ENCODE results near the gene RAVER1. TPM values are rescaled to one million over a fixed set of nuclear protein-coding genes. Genes with fewer than 3 reads are reported as not detected.

Gene RAVER1
- total and polyA plus RNA-seq, 10 of the 15 experiments (the other 5 are each of a cell fraction or from before 2014, with no cell fraction given), result 0.03 to 87.0 (median 12.1) TPM

- no peak for TF ChIP-seq HDAC6 (IDR thresholded peaks at IDR 0.05; ENCODE audit: unreplicated experiment)
- TF ChIP-seq BRCA1 (IDR thresholded peaks at IDR 0.05; ENCODE audit: low read depth, low read length), result no peak
- no peak for TF ChIP-seq KAT2A (conservative IDR thresholded peaks at IDR 0.05; ENCODE audit: control insufficient read depth, low read depth, low read length)
- peak; percentile 39; the same call in 1 of the 2 replicates for TF ChIP-seq NKRF (conservative IDR thresholded peaks at IDR 0.05)
- TF ChIP-seq MYB (IDR thresholded peaks at IDR 0.05; ENCODE audit: borderline replicate concordance, low read depth, low read length), result no peak
- TF ChIP-seq GATAD2B (conservative IDR thresholded peaks at IDR 0.05; ENCODE audit: low read depth), result no peak; the same call in 1 of the 2 replicates
- no peak for TF ChIP-seq RAD51 (IDR thresholded peaks at IDR 0.05)
- TF ChIP-seq EZH2 (IDR thresholded peaks at IDR 0.05; ENCODE audit: borderline replicate concordance, control insufficient read depth, low read depth, low read length), result no peak
- TF ChIP-seq SMC3 (IDR thresholded peaks at IDR 0.05; ENCODE audit: borderline replicate concordance, low read length), result no peak
- TF ChIP-seq SMAD5 (IDR thresholded peaks at IDR 0.05; ENCODE audit: low read depth), result no peak
- TF ChIP-seq FOS (IDR thresholded peaks at IDR 0.05; ENCODE audit: borderline replicate concordance, extremely low read depth, insufficient read length), result no peak
- no peak for TF ChIP-seq SIN3A (IDR thresholded peaks at IDR 0.05; ENCODE audit: low read depth, low read length)
- no peak for TF ChIP-seq E4F1 (IDR thresholded peaks at IDR 0.05; ENCODE audit: borderline replicate concordance, partially characterized antibody)
- TF ChIP-seq MEF2A (IDR thresholded peaks at IDR 0.05; ENCODE audit: insufficient read depth, low read depth, low read length), result no peak
- TF ChIP-seq RAD21 (IDR thresholded peaks at IDR 0.05; ENCODE audit: insufficient read depth, low read depth, low read length), result no peak
- TF ChIP-seq MXI1 (IDR thresholded peaks at IDR 0.05; ENCODE audit: low read depth, low read length), result peak; percentile 42; the same call in 1 of the 2 replicates
- TF ChIP-seq NR2F1 (conservative IDR thresholded peaks at IDR 0.05), result 0 out of 2 replicates have a peak, but pooled peaks have one; percentile 31
- TF ChIP-seq IKZF2 (IDR thresholded peaks at IDR 0.05), result peak in 1 of 2 experiments; percentile 16; a peak in 2 of 4 replicates
- no peak for TF ChIP-seq ZNF384 (IDR thresholded peaks at IDR 0.05; ENCODE audit: borderline replicate concordance, low read depth, low read length)
- TF ChIP-seq PAX5 (IDR thresholded peaks at IDR 0.05; ENCODE audit: borderline replicate concordance, low read depth, low read length), result peak; percentile 45; the same call in 1 of the 2 replicates
- TF ChIP-seq CBFB (IDR thresholded peaks at IDR 0.05; ENCODE audit: low read depth), result peak; percentile 29; the same call in 1 of the 2 replicates
- TF ChIP-seq BCLAF1 (IDR thresholded peaks at IDR 0.05), result no peak
- TF ChIP-seq ZNF274 (IDR thresholded peaks at IDR 0.05; ENCODE audit: insufficient read depth, insufficient read length), result no peak
Measured at GRCh38 chr19:10339380-10339960, 6.1 kb upstream of the RAVER1 start, which contains the start of gene ICAM3 (continued).

Data from GM12878 (cell line).